KMS-11 (cell line): ENCODE results near the gene INHA.
A peak's percentile ranks its signal among the peaks of the same experiment; 100 is the strongest.

Experiments used
- H2AFZ ChIP-seq: fragments of 200-600 bp; sonication (generic); 2 replicates; pipeline ENCODE4 v1.6.1; 2016; ENCODE audit warnings: antibody characterized with exemption, mixed run types, low read depth
- H3K27ac ChIP-seq: fragments of 200-600 bp; sonication (generic); 2 replicates; pipeline ENCODE4 v1.6.1; 2016; ENCODE audit warnings: mild to moderate bottlenecking, mixed run types
- H3K27me3 ChIP-seq: fragments of 200-600 bp; sonication (generic); 2 replicates; pipeline ENCODE4 v1.6.1; 2017; ENCODE audit warnings: mild to moderate bottlenecking, low read depth, mixed run types, moderate library complexity; ENCODE audit not compliant: insufficient read depth
- H3K36me3 ChIP-seq: fragments of 200-600 bp; sonication (generic); 2 replicates; pipeline ENCODE4 v1.6.1; 2017; ENCODE audit warnings: mild to moderate bottlenecking, mixed run types; ENCODE audit not compliant: insufficient read depth
- H3K4me1 ChIP-seq: fragments of 200-600 bp; sonication (generic); 2 replicates; pipeline ENCODE4 v1.6.1; 2016; ENCODE audit warnings: mild to moderate bottlenecking, low read depth, mixed run types; ENCODE audit not compliant: poor library complexity, severe bottlenecking
- H3K4me2 ChIP-seq: fragments of 200-600 bp; sonication (generic); 2 replicates; pipeline ENCODE4 v1.7.0; 2016; ENCODE audit warnings: mild to moderate bottlenecking, mixed run types
- H3K4me3 ChIP-seq: fragments of 200-600 bp; sonication (generic); IDR thresholded peaks from 2 replicates; pipeline ENCODE4 v1.6.1; 2017; ENCODE audit warnings: low read depth, low read length, mixed read lengths; ENCODE audit not compliant: insufficient read depth
- H3K79me2 ChIP-seq: fragments of 200-600 bp; sonication (generic); 2 replicates; pipeline ENCODE4 v1.6.1; 2016; ENCODE audit warnings: low read depth, mixed run types; ENCODE audit not compliant: insufficient read depth
- H3K9ac ChIP-seq: fragments of 200-600 bp; sonication (generic); 2 replicates; pipeline ENCODE4 v1.6.1; 2016; ENCODE audit warnings: mild to moderate bottlenecking, mixed run types
- H4K20me1 ChIP-seq: fragments of 200-600 bp; sonication (generic); 2 replicates; pipeline ENCODE4 v1.6.1; 2016; ENCODE audit warnings: mild to moderate bottlenecking, mixed run types; ENCODE audit not compliant: insufficient read depth
- TF ChIP-seq, protein P1 (sequence below): fragments of 200-600 bp; sonication (generic); conservative IDR thresholded peaks from 2 replicates; pipeline ENCODE4 v1.6.1; 2017; ENCODE audit warnings: low read depth, mild to moderate bottlenecking, antibody characterized with exemption, low read length, moderate library complexity, mixed read lengths

Gene INHA

DNA sequence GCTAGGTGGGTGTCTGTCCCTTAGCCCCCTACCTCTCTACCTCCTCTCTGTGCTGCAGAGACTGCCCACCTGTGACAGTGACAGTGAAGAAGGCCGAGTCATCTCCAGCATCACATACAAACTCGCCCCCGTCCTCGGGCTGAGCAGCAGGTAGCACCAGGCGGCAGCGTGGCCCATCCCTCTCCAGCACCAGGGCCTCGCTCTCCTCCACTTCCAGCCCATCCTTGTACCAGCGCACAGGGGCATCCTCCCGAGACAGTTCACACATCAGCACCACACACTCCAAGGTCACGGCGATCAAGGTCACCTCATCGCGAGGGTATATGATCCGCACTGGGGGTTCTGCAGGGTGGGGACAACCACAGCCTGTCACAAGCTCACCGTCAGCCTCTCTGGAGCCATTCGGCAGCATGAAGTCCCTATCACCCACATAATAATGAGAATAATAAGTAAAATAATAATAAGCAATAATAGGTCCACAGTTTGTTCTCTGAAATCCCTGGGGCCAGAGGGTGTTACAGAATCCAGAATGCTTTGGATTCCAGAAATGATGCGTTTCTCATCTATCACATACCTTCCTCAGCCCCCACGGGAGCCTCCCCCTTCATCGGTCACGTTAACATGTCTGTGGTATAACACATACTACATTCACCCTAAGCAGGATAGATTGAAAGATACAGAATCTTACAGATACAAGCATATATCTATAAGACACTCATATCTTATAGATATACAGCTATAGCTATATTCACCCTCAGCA, 12.8 kb upstream of the INHA start:
- no peaks in the 10 kb centered on the region for H4K20me1 ChIP-seq
- H2AFZ ChIP-seq, result no peak overlapping the region
- H3K79me2 ChIP-seq, result no peaks in the 10 kb centered on the region
- H3K4me1 ChIP-seq, result no peaks in the 10 kb centered on the region
- no peak overlapping the region for H3K9ac ChIP-seq
- TF ChIP-seq, protein P1, sequence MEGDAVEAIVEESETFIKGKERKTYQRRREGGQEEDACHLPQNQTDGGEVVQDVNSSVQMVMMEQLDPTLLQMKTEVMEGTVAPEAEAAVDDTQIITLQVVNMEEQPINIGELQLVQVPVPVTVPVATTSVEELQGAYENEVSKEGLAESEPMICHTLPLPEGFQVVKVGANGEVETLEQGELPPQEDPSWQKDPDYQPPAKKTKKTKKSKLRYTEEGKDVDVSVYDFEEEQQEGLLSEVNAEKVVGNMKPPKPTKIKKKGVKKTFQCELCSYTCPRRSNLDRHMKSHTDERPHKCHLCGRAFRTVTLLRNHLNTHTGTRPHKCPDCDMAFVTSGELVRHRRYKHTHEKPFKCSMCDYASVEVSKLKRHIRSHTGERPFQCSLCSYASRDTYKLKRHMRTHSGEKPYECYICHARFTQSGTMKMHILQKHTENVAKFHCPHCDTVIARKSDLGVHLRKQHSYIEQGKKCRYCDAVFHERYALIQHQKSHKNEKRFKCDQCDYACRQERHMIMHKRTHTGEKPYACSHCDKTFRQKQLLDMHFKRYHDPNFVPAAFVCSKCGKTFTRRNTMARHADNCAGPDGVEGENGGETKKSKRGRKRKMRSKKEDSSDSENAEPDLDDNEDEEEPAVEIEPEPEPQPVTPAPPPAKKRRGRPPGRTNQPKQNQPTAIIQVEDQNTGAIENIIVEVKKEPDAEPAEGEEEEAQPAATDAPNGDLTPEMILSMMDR, result no peak
- no peaks in the 10 kb centered on the region for H3K36me3 ChIP-seq
- H3K4me3 ChIP-seq, result no peak overlapping the region
- H3K27me3 ChIP-seq, result peaks cover 82% of the 10 kb centered on the region
- no peak overlapping the region for H3K4me2 ChIP-seq
- H3K27ac ChIP-seq, result no peak overlapping the region

DNA sequence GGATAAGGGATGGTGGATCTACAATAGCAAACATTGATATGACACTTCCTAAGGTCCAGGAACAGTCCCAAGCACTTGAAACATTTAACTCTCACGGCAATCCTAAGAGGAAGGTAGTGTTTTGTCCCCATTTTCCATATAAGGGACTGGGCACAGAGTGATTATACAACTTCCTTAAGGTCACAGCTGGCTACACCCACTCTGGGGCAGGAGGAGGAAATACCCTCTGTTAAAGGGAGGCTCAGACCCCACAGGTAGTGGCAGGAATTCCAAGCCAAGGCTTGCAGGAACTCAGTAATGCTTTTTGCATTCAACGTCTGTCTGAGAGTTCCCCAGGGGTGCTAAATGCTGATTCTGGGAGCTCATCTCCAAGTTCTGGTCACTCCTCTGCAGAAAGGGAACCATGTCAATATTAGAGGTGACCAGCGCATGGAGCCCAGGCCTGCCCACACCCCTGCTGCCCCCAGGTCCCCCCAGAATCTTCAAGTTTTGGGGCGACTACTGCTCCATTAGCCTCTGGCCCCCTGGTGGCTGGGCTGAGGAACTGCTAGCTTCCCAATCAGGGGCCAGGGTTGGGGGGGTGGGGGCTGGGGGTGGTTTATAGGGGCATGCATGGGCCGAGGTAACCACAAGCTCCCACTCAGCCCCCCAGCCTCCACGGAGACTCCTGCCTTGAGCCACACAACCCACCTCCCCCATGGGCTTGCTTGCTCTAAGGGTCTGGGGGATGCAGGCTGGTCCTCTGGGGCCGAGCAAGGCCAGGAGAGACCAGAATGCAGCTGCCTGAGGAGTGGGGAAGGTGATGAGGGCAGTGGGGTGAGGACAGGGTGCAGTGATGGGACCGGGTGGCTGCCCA, 11.8 kb upstream of the INHA start:
- Histone ChIP-seq H3K4me2 (no peak overlapping the region), H3K79me2 (no peaks in the 10 kb centered on the region), H3K4me1 (no peaks in the 10 kb centered on the region), H4K20me1 (no peaks in the 10 kb centered on the region), H3K27me3 (peaks cover 83% of the 10 kb centered on the region), H2AFZ (no peak overlapping the region), H3K27ac (no peak overlapping the region), H3K4me3 (no peak overlapping the region), H3K36me3 (no peaks in the 10 kb centered on the region), H3K9ac (no peak overlapping the region)
- TF ChIP-seq, protein P1, result peak; percentile 83

DNA sequence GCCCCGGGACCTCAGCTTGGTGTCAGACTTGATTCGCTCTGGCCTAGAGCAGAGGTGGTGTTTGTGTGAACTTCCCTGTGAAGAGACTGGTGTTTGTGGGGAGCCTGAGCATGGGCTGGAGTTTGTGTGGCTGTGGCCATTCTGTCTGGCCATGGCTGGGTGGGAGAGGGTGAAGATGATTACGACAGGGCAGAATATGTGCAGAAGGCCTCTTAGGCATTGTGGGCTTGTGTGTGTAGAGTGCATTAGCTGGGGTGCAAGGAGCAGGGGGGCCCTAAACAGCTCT, 11.3 kb upstream of the INHA start:
- Histone ChIP-seq H3K27me3 (peaks cover 83% of the 10 kb centered on the region), H3K79me2 (no peaks in the 10 kb centered on the region), H3K4me1 (no peaks in the 10 kb centered on the region), H3K27ac (no peak overlapping the region), H3K4me3 (no peak overlapping the region), H4K20me1 (no peaks in the 10 kb centered on the region), H3K36me3 (no peaks in the 10 kb centered on the region), H2AFZ (no peak overlapping the region), H3K9ac (no peak overlapping the region), H3K4me2 (no peak overlapping the region)
- TF ChIP-seq, protein P1, result no peak

DNA sequence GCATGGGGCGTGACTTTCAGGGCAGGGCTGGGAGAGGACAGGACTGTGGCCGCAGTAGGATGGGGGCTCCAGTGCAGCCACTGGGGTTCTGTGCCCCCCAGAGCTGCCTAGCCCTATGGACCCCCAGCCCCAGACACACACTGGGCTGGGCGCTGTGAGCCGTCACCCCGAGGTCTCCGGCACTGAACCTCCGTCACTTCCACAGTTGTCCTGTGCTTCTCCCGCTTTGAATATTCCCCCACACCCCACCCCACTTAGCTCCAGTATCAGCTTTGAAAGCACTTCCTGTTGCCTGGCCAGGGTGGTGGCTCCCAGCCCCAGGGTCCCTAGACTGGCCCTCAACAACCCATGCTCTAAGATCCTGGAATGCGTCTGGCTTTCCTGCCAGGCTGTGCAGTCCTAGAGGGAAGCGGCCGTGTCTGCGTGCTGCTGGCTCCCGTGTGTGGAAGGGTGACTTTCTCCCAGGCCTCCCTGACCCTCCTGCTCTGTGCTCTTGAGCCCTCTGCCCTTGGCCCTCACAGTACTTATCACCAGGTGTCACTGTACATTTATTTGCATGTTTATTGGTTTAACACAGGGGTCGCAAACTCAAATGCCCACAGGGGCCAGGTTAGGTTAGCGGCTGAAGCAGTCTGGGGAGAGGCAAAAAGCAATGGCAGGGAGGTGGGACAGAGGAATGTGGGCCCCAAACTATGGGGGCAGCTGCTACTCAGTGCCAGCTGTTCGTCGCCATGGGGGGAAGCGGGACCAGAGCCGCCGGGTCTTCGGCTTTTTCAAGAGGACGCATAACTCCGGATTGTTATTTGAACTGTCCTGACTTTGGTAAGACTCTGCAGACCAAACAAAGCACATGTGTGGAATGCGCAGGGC, 10.7 kb upstream of the INHA start:
- no peaks in the 10 kb centered on the region for H4K20me1 ChIP-seq
- H3K4me3 ChIP-seq, result no peak overlapping the region
- H3K36me3 ChIP-seq, result no peaks in the 10 kb centered on the region
- peaks cover 83% of the 10 kb centered on the region for H3K27me3 ChIP-seq
- no peak overlapping the region for H2AFZ ChIP-seq
- H3K4me2 ChIP-seq, result no peak overlapping the region
- TF ChIP-seq, protein P1, result no peak
- no peaks in the 10 kb centered on the region for H3K4me1 ChIP-seq
- H3K79me2 ChIP-seq, result no peaks in the 10 kb centered on the region
- H3K27ac ChIP-seq, result no peak overlapping the region
- no peak overlapping the region for H3K9ac ChIP-seq
